Adrenal gland (tissue), 12 donors: Measurements from ENCODE around the gene CMKLR1. TPM values are rescaled to one million over a fixed set of nuclear protein-coding genes. Genes with fewer than 3 reads are reported as not detected.
A peak's percentile ranks its signal among the peaks of the same experiment; 100 is the strongest.

Experiments
- DNase-seq, 7 donors: peaks; one replicate each; pipeline ENCODE4 v3.0.0-alpha.2; 2019 to 2020
- H3K27ac ChIP-seq, 5 donors: fragments of 200-600 bp; sonication (generic) in 4 of 5; 1 replicate in 3 of 5; 2 replicates in 2 of 5; pipeline versions ENCODE4 v1.5.1 to v1.8.0; 2016 to 2020; ENCODE audit warnings: mild to moderate bottlenecking in 1 of 5
- H3K27me3 ChIP-seq: fragments of 200-600 bp; 2 replicates; pipeline ENCODE4 v1.8.0; 2021
- H3K36me3 ChIP-seq, 2 donors: fragments of 200-600 bp; replicated peaks in 1 of 2; 1 replicate in 1 of 2; 2 replicates in 1 of 2; pipeline versions ENCODE4 v1.5.1 to v1.8.0; 2018 to 2022
- H3K4me1 ChIP-seq, 2 donors: fragments of 200-600 bp; replicated peaks in 1 of 2; 1 replicate in 1 of 2; 2 replicates in 1 of 2; pipeline versions ENCODE4 v1.5.1 to v1.8.0; 2018 to 2021
- H3K4me3 ChIP-seq, 4 donors: fragments of 200-600 bp; sonication (generic) in 3 of 4; one replicate each; pipeline ENCODE4 v1.5.1; 2016 to 2018
- H3K9me3 ChIP-seq, 3 donors: fragments of 200-600 bp; sonication (generic) in 1 of 3; replicated peaks in 1 of 3; 1 replicate in 2 of 3; 2 replicates in 1 of 3; pipeline versions ENCODE4 v1.5.1 to v1.8.0; 2016 to 2021
- CTCF ChIP-seq, 6 experiments: fragments of 450-650 bp in 4 of 6; fragments of 200-600 bp in 2 of 6; sonication (generic) in 1 of 6; IDR thresholded peaks; 1 replicate in 5 of 6; 2 replicates in 1 of 6; pipeline versions ENCODE4 v1.5.1 to v1.8.0; 2016 to 2021; ENCODE audit warnings: antibody characterized with exemption in 6 of 6, mild to moderate bottlenecking in 2 of 6, moderate library complexity in 1 of 6
- POLR2A ChIP-seq, 2 donors: fragments of 450-650 bp; IDR thresholded peaks; one replicate each; pipeline ENCODE4 v1.6.1; 2017; ENCODE audit warnings: antibody characterized with exemption in 2 of 2, mild to moderate bottlenecking in 2 of 2, moderate library complexity in 1 of 2
- WGBS, 4 donors: extraction: QIAGEN DNeasy Blood & Tissue Kit in 2 of 4; methylation state at CpG; one replicate each; pipeline versions ENCODE4 v1.1.5 to v1.1.7; 2013 to 2017; 5-methylcytosine and 5-hydroxymethylcytosine counted together
- intact Hi-C, 2 donors: fragments of 100-400 bp; cut with DNase I; formaldehyde crosslinking; loops; one replicate each; pipeline versions ENCODE4 v1.14.1 to v1.15.0; 2022 to 2023
- polyA plus RNA-seq, 3 donors: library from polyadenylated mRNA; stranded (reverse); fragments of 200-250 nt in 2 of 3; fragments of 350-450 nt in 1 of 3; fragmentation: Illumina TruSeq in 1 of 3; extraction: RNeasy Lipid Tissue Mini Kit (QIAGEN cat#74804) in 1 of 3; gene quantifications; one replicate each; pipeline ENCODE4 v1.2.3, GENCODE V29; 2013 to 2014
- total RNA-seq, 9 donors: library from RNA; depleted of rRNA in 4 of 9; stranded (reverse); fragments of >200 nt in 4 of 9; fragments of 120-200 nt in 1 of 9; fragmentation: NEBNext Ultra II Directional in 1 of 9; extraction: Animal tissue kit (Norgen Biotek cat#: 25700) in 1 of 9; gene quantifications; one replicate each; pipeline versions ENCODE4 v1.1.0 to v1.2.4, GENCODE V29; 2013 to 2023
- donor health status: healthy with polysubstance abuse.
- donor health status: Bipolar disorder and iron deficiency.
- donor health status: DM: yes; HTN: yes; CAD: no.
- donor health status: DM: no; HTN: no; CAD: no.
- donor health status: DM: no; HTN: no; CAD: no.
- donor health status: DM: yes; HTN: yes; CAD: no.

CMKLR1 gene
- total and polyA plus RNA-seq, 12 donors: 2.1 to 26.6 (median 17.0) TPM

GRCh38 chr12:108309674-108310312 is 29.3 kb downstream of the CMKLR1 start:
- Histone ChIP-seq H3K4me3 (no peak overlapping the region), H3K9me3 (no peaks in the 10 kb centered on the region), H3K27ac (no peak overlapping the region), H3K27me3 (no peaks in the 10 kb centered on the region), H3K4me1 (peaks cover 17 to 40% of the 10 kb centered on the region in 2 donors), H3K36me3 (no peaks in the 10 kb centered on the region)
- 56 to 70% (median 64%) methylated on average over 2 of the region's 2 CpGs for WGBS, 4 donors
- DNase-seq: no peak
- intact Hi-C loops: no loop called here
- TF ChIP-seq CTCF (IDR thresholded peaks at IDR 0.05): no peak
- no peak for TF ChIP-seq POLR2A (IDR thresholded peaks at IDR 0.05)

- intact Hi-C loops: no loop called here
- Histone ChIP-seq H3K36me3 (no peaks in the 10 kb centered on the region), H3K4me3 (no peak overlapping the region), H3K9me3 (no peaks in the 10 kb centered on the region), H3K27me3 (no peaks in the 10 kb centered on the region), H3K4me1 (peaks cover 17 to 46% of the 10 kb centered on the region in 2 donors), H3K27ac (peak overlapping the region in 1 of 5 donors; percentile 82)
- TF ChIP-seq CTCF (IDR thresholded peaks at IDR 0.05): no peak
- TF ChIP-seq POLR2A (IDR thresholded peaks at IDR 0.05): no peak
- 67 to 77% (median 70%) methylated on average over 10 of the region's 10 CpGs for WGBS, 4 donors
- no peak for DNase-seq
Observed at GRCh38 chr12:108308395-108309085, 30.6 kb downstream of the CMKLR1 start.

- TF ChIP-seq POLR2A (IDR thresholded peaks at IDR 0.05) (no peak), CTCF (IDR thresholded peaks at IDR 0.05) (no peak)
- intact Hi-C loops: no loop called here
- no peaks in the 10 kb centered on the region for H3K9me3 ChIP-seq
- DNase-seq: no peak
- 59 to 81% (median 74%) methylated on average over 3 to 7 of the region's 7 CpGs for WGBS, 4 donors
- H3K4me1 ChIP-seq: peaks cover 4 to 48% of the 10 kb centered on the region in 2 donors
- H3K27me3 ChIP-seq: no peaks in the 10 kb centered on the region
- no peak overlapping the region for H3K4me3 ChIP-seq
- peak overlapping the region in 2 of 5 donors; percentile 54 to 82 for H3K27ac ChIP-seq
- no peaks in the 10 kb centered on the region for H3K36me3 ChIP-seq
Observed at GRCh38 chr12:108307006-108307405, 32.1 kb downstream of the CMKLR1 start.

DNA sequence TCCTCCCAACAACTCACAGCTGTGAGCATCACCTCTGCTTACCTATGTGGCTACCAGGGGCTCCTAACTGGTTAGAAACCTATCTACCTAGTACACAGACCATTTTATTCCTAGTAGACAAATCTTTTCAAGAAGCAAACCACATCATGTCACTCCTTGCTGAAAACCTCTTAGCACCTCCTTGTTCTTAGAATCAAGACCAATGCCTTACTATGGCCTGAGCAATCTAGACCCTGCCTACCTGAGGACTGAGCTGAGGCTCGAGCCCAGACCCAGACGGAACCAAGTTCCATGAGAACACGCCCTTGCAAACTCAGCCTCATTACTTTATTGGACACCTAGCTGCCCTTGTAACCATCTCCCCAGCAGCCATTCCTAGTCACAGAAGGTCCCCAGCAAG is 32.6 kb downstream of the CMKLR1 start:
- intact Hi-C loops: no loop called here
- Histone ChIP-seq H3K4me1 (peaks cover 4 to 52% of the 10 kb centered on the region in 2 donors), H3K36me3 (no peaks in the 10 kb centered on the region), H3K27ac (peak overlapping the region in 3 of 5 donors; percentile 54 to 82 (median 71)), H3K9me3 (no peaks in the 10 kb centered on the region), H3K27me3 (no peaks in the 10 kb centered on the region), H3K4me3 (no peak overlapping the region)
- WGBS, 4 donors: 80 to 93% (median 84%) methylated on average over 3 of the region's 3 CpGs
- no peak for DNase-seq
- TF ChIP-seq POLR2A (IDR thresholded peaks at IDR 0.05): no peak
- no peak for TF ChIP-seq CTCF (IDR thresholded peaks at IDR 0.05)
